Brain pericyte (primary cell): ENCODE results near the gene MOB1A.
"Not testable (repeated sequence)": the region's sequence is repeated elsewhere in the genome, so short reads cannot be mapped to it uniquely, and the experiment has no call there.

Experiments
- DNase-seq: peaks from one replicate; pipeline ENCODE4 v3.0.0-alpha.2; 2012; ENCODE audit warnings: low read depth, low spot score

MOB1A gene

DNA sequence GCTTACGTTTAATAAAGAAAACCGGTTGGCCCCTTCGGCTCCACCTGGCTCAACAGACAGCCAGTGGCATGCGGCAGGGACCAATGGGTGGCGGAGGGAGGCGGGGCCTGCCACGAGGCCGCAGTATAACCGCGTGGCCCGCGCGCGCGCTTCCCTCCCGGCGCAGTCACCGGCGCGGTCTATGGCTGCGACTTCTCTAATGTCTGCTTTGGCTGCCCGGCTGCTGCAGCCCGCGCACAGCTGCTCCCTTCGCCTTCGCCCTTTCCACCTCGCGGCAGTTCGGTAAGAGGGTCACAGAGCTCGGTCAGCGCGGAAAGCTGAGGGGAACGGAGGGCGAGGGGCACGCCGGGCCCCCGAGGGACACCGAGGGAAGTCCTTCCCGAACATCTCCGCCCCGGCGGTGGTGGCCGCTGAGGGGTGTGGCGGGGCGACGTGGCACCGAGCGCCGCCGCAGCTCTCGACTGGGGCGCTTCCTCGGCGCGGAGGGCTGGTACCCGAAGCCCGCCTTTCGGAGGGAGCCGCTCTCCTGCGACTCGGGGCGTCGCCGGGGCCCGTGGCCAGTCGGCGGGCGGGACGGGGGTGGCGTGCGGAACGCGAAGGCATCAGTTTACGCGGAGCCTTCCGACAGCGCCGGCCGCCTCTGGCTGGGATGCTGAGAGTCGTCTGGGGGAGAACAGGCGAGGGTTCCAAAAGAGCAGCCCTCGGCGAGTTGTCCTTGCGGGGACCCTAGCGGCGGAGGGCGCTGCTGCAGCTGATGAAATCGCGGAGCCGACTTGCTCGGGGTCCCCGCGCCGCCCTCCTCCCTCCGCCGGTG, 20.0 kb upstream of the MOB1A start, which contains the start of gene MTHFD2:
Gene MTHFD2, plus strand, starts transcription at position 155 of the 814 bp plus-strand sequence. Its CDS starts 27 bp downstream, at position 182.
- DNase-seq, result peak; percentile 79

- no peak for DNase-seq
Measured at GRCh38 chr2:74198023-74198460, 19.4 kb upstream of the MOB1A start.

DNA sequence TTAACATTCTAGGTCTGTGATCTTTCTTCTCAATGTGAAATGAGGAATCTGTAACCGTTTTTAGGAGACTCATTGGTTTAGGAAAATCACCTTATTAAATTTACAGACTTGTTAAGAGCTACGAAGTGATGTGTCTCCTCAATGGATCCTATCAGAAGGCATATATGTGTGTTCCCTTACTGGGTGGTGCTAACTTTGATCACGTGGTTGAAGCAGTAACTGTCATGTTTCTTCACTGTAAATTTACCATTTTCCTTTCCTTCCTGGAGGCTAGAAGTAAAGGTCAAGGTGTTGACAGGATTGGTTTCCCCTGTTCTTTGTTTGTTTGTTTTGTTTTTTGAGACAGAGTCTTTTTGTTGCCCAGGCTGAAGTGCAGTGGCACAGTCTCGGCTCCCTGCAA, 18.4 kb upstream of the MOB1A start:
- DNase-seq, result no peak

DNA sequence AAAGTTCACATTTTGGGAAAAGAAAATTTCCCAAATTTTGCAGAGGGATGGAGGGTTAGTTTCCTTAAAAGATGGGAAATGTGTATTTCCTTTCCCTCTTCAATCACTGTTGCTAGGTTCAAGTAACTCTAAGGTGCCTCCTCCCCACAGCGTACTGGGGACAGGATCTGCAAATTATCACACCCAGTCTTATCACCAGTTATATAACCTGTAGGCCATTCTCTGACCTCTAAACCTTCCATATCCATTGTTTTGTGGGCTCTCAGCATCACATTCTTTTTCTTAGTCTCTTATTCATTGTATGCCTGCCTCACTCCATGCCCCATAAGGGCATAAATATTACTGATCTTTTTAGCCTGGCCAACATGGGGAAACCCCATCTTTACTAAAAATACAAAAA, 16.1 kb upstream of the MOB1A start:
- no peak for DNase-seq

GRCh38 chr2:74191596-74192380, 13.1 kb upstream of the MOB1A start:
- no peak for DNase-seq

- DNase-seq, result no peak
Measured at GRCh38 chr2:74188696-74189095, 10.0 kb upstream of the MOB1A start.

DNA sequence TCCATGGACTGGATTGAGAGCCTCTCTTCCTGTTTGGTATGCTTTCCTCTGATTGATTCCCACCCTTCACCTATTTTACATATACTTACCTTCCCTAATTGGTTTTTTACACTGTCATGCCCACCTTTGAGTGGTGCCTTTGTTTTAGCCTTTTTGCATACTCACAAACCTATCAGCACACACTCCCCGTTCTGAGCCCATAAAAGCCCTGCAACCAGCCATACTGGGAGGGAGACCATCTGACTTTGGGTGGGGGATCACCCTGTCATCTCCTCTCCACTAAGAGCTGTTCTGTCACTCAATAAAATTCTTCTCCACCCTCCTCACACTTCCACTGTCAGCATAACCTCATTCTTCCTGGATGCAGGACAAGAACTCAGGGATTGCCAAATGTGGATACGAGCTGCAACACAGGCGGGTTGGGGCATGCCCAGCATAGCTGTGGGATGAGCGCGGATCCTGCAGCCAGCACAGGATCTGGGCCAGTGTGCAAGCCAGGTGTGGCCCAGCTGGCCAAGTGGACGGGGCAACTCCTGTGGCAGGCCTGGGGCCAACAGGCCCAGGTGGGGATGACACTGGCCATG, 9.4 kb upstream of the MOB1A start:
- DNase-seq, result no peak

DNA sequence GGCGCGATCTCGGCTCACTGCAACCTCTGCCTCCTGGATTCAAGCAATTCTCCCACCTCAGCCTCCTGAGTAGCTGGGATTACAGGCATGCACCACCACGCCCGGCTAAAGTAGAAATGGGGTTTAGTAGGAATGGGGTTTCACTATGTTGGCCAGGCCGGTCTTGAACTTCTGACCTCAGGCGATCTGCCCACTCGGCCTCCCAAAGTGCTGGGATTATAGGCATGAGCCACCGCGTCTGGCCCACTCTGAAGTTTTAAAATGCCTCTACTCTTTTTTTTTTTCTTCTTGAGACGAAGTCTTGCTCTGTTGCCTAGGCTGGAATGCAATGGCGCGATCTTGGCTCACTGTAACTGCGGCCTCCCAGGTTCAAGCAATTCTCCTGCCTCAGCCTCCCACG, 8.0 kb upstream of the MOB1A start:
- DNase-seq, result not testable (repeated sequence)

GRCh38 chr2:74186038-74186437, 7.4 kb upstream of the MOB1A start:
- DNase-seq, result no peak

GRCh38 chr2:74183878-74184277, 5.2 kb upstream of the MOB1A start:
- DNase-seq, result no peak

- no peak for DNase-seq
Measured at GRCh38 chr2:74181739-74182138, 3.1 kb upstream of the MOB1A start.

DNA sequence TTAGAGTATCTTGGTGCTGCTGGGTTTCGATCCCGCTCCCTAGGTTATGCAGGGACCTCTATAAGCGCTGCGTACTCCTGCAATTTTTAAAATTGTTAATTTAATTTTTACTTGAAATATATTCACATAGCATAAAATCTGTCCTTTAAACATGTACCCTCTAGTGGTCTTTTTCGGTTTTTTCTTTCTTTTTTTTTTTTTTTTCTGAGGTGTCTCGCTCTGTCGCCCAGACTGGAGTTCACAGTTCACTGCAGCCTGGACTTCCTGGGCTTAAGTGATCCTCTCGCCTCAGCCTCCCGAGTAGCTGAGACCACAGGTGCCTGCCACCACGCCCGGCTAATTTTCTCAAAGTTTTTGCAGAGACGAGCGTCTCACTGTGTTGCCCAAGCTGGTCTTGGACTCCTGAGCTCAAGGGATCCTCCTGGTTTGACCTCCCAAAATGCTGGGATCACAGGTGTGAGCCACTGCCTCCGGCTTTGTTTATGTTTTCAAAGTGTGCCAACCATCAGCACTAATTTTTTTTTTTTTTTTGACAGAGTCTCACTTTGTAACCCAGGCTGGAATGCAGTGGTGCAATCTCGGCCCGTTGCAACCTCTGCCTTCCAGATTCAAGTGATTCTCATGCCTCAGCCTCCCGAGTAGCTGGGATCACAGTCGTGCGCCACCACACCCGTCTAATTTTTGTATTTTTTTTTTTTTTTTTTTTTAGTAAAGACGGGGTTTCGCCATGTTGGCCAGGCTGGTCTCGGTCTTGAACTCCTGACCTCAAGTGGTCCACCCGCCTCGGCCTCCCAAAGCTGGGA, 585 bp upstream of the MOB1A start:
- no peak for DNase-seq

- DNase-seq, result no peak
Measured at GRCh38 chr2:74177696-74178095, 983 bp downstream of the MOB1A start.

GRCh38 chr2:74174909-74175308, 3.8 kb downstream of the MOB1A start:
- DNase-seq, result no peak

DNA sequence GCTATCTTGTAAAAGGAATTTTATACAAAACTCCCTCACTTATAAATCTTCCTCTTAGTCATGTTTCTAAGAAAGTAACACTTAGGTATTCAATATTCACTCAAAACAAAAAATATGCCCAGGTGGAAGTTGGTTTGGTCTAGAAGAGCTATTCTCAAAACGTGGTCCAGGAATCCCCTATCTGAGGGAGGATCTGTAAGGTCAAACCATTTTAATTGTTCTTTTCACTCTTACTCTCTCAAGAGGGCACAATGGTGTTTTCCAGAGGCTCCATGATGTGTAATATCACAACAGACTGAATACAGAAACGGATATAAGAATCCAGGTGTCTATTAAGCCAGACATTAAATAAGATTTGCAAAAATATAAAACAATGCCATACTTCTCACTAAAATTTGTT, 9.9 kb downstream of the MOB1A start:
- no peak for DNase-seq

DNA sequence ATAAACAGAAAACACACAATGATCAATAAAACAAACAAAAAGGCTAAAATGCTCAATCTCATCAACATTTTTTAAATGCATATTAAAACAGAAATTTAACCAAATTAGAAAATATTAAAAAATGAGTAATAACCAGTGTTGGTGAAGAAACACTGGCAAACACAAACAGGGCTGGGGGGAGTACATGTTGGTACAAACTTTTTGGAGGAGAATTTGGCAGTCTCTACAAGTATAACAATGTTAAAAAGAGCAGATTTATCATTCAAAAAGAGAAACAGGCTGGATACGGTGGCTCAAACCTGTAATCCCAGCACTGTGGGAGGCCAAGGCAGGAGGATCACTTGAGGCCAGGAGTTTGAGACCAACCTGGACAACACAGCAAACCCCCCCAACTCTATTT, 13.9 kb downstream of the MOB1A start:
- no peak for DNase-seq

GRCh38 chr2:74162951-74163350, 15.7 kb downstream of the MOB1A start:
- no peak for DNase-seq

- no peak for DNase-seq
Measured at GRCh38 chr2:74155830-74156229, 22.8 kb downstream of the MOB1A start.

- no peak for DNase-seq
Measured at GRCh38 chr2:74152954-74153353, 25.7 kb downstream of the MOB1A start.

DNA sequence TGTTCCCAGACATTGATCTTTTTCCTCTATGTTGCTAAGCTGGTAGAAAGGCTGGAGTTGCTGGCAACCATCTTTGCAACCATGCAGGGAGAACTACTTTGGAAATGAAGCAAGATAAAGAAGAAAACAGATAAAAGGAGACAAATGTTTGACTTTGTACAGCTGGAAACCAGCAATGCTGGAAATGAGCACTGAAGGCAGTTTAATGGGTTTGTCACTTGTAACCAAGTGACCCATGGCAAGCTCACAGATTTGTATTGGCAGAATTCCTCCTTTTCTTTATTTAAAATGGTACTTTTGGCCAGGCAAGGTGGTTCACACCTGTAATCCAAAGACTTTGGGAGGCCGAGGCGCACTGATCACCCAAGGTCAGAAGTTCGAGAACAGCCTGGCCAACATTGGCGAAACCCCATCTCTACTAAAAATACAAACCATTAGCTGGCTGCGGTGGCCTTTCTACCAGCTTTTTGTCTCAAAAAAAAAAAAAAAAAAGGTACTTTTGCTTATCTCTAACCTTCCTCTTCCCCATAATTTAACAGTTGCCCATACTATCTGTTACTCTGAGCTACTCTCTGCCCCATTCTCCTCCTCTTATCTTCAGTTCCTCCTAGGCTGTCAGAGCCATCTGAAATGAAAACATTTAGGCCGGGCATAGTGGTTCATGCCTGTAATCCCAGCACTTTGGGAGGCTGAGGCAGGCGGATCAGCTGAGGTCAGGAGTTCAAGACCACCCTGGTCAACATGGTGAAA, 28.9 kb downstream of the MOB1A start:
- no peak for DNase-seq

DNA sequence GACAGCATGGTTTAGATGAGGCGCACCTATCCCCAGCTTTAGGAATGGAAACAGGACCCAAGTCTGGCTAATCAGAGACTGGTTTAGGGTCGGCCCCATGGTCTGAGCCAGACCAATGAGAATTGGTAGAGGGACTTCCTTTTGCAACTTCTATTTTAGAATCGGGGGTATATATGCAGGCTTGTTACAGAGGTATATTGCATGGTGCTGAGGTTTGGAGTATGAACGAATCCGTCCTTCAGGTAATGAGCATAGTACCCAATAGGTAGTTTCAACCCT, 29.5 kb downstream of the MOB1A start:
- no peak for DNase-seq
